ENCODE data around the gene PPP1R14B. TPM values are rescaled to one million over a fixed set of nuclear protein-coding genes. Genes with fewer than 3 reads are reported as not detected.

PPP1R14B gene
- total and polyA plus RNA-seq, 2 of the 13 experiments (the other 11 are each of a cell fraction or from before 2014, with no cell fraction given), result 110 to 148 TPM

DNA sequence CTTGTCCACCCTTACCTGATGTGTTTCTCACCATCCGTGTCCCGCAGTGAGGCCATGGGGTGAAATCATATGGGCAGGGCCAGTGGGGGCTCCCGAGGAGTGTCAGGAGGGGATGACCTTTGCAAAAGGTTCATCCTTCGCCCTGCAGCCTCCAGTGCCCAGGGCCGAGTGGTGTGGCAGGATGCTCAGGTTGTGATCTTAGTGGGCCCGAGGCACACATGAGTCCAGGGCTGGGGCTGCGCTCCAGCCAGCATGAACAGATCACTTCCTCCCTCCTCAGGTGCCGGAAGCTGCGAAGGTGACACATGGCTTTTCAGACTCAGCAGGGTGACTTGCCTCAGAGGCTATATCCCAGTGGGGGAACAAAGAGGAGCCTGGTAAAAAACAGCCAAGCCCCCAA, 8.7 kb downstream of the PPP1R14B start:
- Histone ChIP-seq H3K9ac (ENCODE audit: insufficient read depth, low read depth, low read length) (no peak overlapping the region), H3K4me3 (replicated peaks in 1 of 3; ENCODE audit: insufficient read depth in 1 of 3, low read depth in 2 of 3, low read length in 3 of 3) (no peak overlapping the region), H3K79me2 (ENCODE audit: insufficient read depth, low read length) (peaks cover 12% of the 10 kb centered on the region), H2AFZ (ENCODE audit: low read length) (no peak overlapping the region), H3K4me1 (ENCODE audit: insufficient read depth, low read length) (peaks cover 62% of the 10 kb centered on the region), H3K27ac (ENCODE audit: extremely low read length, insufficient read depth, low read length) (peak overlapping the region; percentile 60), H4K20me1 (ENCODE audit: insufficient read depth, low read length) (no peaks in the 10 kb centered on the region), H3K4me2 (ENCODE audit: low read depth, low read length) (peak overlapping the region; percentile 61; the same call in 1 of the 2 replicates), H3K36me3 (replicated peaks in 1 of 2; ENCODE audit: control insufficient read depth in 1 of 2, insufficient read depth in 2 of 2, low read length in 2 of 2) (peaks cover 0 to 1% of the 10 kb centered on the region in 2 experiments; a peak in 1 of 5 replicates), H3K9me3 (ENCODE audit: low read length) (no peaks in the 10 kb centered on the region), H3K27me3 (ENCODE audit: control insufficient read depth in 1 of 2, insufficient read depth in 2 of 2, low read length in 2 of 2) (no peaks in the 10 kb centered on the region; a peak in 1 of 5 replicates)
- no peak for ATAC-seq
- intact Hi-C loops (cut with micrococcal nuclease; ENCODE audit: unreplicated experiment), result no loop called here
- in situ Hi-C loops (cut with HindIII; ENCODE audit: extremely low pct_ligation_motif_present, low pct_unique_long_range_greater_than_20kb), result no loop called here
- 93% methylated on average over 4 of the region's 9 CpGs for WGBS (ENCODE audit: low lambda C conversion rate)
- FAIRE-seq, result no peak
- DNase-seq (ENCODE audit: low spot score), result no peak
- ChIA-PET CTCF (ENCODE audit: low intra/inter-chr PET ratio, low total read pairs) (no interaction called here), POLR2A (interaction anchor here (1.0 to 2.3 kb wide), 10 partner anchors 8 to 80 kb away, joined by 4 to 31 read pairs (median 7); partner anchors contain the start of genes MACROD1, NUDT22, PLCB3 and PPP1R14B)
- no TSS peak for BruUV-seq (replicated peaks)
- TF ChIP-seq, protein P1, sequence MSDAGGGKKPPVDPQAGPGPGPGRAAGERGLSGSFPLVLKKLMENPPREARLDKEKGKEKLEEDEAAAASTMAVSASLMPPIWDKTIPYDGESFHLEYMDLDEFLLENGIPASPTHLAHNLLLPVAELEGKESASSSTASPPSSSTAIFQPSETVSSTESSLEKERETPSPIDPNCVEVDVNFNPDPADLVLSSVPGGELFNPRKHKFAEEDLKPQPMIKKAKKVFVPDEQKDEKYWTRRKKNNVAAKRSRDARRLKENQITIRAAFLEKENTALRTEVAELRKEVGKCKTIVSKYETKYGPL (CRISPR knock-in tag; IDR thresholded peaks at IDR 0.05), result no peak
- TF ChIP-seq GLI4 (CRISPR knock-in tag; IDR thresholded peaks at IDR 0.05; ENCODE audit: borderline replicate concordance) (no peak), ISX (CRISPR knock-in tag; conservative IDR thresholded peaks at IDR 0.05) (no peak), ZNF891 (CRISPR knock-in tag; IDR thresholded peaks at IDR 0.05) (no peak), ZNF124 (CRISPR knock-in tag; IDR thresholded peaks at IDR 0.05) (no peak), RFXAP (CRISPR knock-in tag; IDR thresholded peaks at IDR 0.05; ENCODE audit: borderline replicate concordance) (no peak), MBNL3 (CRISPR knock-in tag; conservative IDR thresholded peaks at IDR 0.05) (no peak), SIX4 (CRISPR knock-in tag; IDR thresholded peaks at IDR 0.05) (no peak)
- TF ChIP-seq, protein P2, sequence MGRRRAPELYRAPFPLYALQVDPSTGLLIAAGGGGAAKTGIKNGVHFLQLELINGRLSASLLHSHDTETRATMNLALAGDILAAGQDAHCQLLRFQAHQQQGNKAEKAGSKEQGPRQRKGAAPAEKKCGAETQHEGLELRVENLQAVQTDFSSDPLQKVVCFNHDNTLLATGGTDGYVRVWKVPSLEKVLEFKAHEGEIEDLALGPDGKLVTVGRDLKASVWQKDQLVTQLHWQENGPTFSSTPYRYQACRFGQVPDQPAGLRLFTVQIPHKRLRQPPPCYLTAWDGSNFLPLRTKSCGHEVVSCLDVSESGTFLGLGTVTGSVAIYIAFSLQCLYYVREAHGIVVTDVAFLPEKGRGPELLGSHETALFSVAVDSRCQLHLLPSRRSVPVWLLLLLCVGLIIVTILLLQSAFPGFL (CRISPR knock-in tag; IDR thresholded peaks at IDR 0.05), result no peak
- TF ChIP-seq, protein P3, sequence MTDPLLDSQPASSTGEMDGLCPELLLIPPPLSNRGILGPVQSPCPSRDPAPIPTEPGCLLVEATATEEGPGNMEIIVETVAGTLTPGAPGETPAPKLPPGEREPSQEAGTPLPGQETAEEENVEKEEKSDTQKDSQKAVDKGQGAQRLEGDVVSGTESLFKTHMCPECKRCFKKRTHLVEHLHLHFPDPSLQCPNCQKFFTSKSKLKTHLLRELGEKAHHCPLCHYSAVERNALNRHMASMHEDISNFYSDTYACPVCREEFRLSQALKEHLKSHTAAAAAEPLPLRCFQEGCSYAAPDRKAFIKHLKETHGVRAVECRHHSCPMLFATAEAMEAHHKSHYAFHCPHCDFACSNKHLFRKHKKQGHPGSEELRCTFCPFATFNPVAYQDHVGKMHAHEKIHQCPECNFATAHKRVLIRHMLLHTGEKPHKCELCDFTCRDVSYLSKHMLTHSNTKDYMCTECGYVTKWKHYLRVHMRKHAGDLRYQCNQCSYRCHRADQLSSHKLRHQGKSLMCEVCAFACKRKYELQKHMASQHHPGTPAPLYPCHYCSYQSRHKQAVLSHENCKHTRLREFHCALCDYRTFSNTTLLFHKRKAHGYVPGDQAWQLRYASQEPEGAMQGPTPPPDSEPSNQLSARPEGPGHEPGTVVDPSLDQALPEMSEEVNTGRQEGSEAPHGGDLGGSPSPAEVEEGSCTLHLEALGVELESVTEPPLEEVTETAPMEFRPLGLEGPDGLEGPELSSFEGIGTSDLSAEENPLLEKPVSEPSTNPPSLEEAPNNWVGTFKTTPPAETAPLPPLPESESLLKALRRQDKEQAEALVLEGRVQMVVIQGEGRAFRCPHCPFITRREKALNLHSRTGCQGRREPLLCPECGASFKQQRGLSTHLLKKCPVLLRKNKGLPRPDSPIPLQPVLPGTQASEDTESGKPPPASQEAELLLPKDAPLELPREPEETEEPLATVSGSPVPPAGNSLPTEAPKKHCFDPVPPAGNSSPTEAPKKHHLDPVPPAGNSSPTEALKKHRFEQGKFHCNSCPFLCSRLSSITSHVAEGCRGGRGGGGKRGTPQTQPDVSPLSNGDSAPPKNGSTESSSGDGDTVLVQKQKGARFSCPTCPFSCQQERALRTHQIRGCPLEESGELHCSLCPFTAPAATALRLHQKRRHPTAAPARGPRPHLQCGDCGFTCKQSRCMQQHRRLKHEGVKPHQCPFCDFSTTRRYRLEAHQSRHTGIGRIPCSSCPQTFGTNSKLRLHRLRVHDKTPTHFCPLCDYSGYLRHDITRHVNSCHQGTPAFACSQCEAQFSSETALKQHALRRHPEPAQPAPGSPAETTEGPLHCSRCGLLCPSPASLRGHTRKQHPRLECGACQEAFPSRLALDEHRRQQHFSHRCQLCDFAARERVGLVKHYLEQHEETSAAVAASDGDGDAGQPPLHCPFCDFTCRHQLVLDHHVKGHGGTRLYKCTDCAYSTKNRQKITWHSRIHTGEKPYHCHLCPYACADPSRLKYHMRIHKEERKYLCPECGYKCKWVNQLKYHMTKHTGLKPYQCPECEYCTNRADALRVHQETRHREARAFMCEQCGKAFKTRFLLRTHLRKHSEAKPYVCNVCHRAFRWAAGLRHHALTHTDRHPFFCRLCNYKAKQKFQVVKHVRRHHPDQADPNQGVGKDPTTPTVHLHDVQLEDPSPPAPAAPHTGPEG (CRISPR knock-in tag; IDR thresholded peaks at IDR 0.05), result no peak
- TF ChIP-seq, protein P4, sequence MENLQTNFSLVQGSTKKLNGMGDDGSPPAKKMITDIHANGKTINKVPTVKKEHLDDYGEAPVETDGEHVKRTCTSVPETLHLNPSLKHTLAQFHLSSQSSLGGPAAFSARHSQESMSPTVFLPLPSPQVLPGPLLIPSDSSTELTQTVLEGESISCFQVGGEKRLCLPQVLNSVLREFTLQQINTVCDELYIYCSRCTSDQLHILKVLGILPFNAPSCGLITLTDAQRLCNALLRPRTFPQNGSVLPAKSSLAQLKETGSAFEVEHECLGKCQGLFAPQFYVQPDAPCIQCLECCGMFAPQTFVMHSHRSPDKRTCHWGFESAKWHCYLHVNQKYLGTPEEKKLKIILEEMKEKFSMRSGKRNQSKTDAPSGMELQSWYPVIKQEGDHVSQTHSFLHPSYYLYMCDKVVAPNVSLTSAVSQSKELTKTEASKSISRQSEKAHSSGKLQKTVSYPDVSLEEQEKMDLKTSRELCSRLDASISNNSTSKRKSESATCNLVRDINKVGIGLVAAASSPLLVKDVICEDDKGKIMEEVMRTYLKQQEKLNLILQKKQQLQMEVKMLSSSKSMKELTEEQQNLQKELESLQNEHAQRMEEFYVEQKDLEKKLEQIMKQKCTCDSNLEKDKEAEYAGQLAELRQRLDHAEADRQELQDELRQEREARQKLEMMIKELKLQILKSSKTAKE (CRISPR knock-in tag; IDR thresholded peaks at IDR 0.05; ENCODE audit: borderline replicate concordance), result no peak
- TF ChIP-seq, protein P5, sequence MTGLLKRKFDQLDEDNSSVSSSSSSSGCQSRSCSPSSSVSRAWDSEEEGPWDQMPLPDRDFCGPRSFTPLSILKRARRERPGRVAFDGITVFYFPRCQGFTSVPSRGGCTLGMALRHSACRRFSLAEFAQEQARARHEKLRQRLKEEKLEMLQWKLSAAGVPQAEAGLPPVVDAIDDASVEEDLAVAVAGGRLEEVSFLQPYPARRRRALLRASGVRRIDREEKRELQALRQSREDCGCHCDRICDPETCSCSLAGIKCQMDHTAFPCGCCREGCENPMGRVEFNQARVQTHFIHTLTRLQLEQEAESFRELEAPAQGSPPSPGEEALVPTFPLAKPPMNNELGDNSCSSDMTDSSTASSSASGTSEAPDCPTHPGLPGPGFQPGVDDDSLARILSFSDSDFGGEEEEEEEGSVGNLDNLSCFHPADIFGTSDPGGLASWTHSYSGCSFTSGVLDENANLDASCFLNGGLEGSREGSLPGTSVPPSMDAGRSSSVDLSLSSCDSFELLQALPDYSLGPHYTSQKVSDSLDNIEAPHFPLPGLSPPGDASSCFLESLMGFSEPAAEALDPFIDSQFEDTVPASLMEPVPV (CRISPR knock-in tag; IDR thresholded peaks at IDR 0.05), result no peak

Data from HepG2 (cell line).